HCT116 (cell line): ENCODE data around the gene WFDC1.

Source experiments
- ELF1 ChIP-seq: IDR thresholded peaks from 2 replicates; pipeline ENCODE4 v1.6.1; 2012; ENCODE audit warnings: low read depth, borderline replicate concordance
- EZH2 ChIP-seq: fragments of 200-600 bp; sonication (generic); IDR thresholded peaks from 2 replicates; pipeline ENCODE4 v1.6.1; 2017; ENCODE audit warnings: antibody characterized with exemption, mixed run types
- JUND ChIP-seq: IDR thresholded peaks from 2 replicates; pipeline ENCODE4 v1.6.1; 2012
- SIN3A ChIP-seq: IDR thresholded peaks from 2 replicates; pipeline ENCODE4 v1.6.1; 2012; ENCODE audit warnings: low read depth
- TCF7L2 ChIP-seq: IDR thresholded peaks from 2 replicates; pipeline ENCODE4 v1.7.0; 2011; ENCODE audit warnings: borderline replicate concordance, inconsistent platforms; ENCODE audit not compliant: insufficient read depth, insufficient read length; ENCODE audit errors: extremely low read depth
- TF ChIP-seq, protein P1 (sequence below), 3 experiments: fragments of 200-600 bp in 1 of 3; sonication (generic) in 1 of 3; IDR thresholded peaks in 2 of 3; conservative IDR thresholded peaks in 1 of 3; 2 replicates each; pipeline ENCODE4 v1.5.1; 2012 to 2017; ENCODE audit warnings: low read depth in 2 of 3, low read length in 2 of 3, antibody characterized with exemption in 1 of 3, borderline replicate concordance in 1 of 3, control low read depth in 1 of 3, mild to moderate bottlenecking in 1 of 3, mixed read lengths in 1 of 3, mixed run types in 1 of 3, moderate library complexity in 1 of 3; ENCODE audit not compliant: insufficient read depth in 1 of 3
- TF ChIP-seq, protein P2 (sequence below): IDR thresholded peaks from 2 replicates; pipeline ENCODE4 v1.6.1; 2012; ENCODE audit warnings: low read depth

DNA sequence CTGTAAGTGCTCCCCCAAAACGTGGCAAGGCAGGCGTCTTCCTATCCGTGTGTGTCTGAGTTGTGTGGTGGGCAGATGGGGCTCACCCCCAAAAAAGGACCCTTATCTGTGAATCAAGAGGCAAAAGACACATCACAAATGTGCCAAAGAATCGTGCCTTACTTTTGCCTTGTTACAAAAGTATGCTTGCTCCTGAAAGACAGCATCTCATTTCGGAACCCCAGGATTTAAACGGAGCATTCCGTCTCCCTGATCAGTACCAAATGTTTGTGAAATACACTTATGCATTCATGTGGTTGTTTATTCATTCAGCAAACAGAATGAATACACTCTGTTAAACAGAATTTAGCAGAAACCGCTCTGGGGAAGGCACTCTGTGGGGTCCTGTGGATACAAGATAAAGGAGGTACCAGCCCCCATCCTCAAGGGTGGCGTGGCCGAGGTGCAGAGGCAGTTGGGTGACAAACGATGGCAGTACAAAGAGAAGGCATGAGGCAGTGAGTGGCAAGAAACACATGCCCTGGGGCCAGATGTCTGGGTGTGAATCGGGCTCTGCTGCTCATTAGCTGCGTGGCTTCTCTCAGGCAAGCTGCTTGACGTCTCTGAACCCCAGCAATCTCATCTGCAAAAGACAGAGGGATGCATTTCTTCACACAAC, 654 bp downstream of the WFDC1 start:
- TF ChIP-seq, protein P1, sequence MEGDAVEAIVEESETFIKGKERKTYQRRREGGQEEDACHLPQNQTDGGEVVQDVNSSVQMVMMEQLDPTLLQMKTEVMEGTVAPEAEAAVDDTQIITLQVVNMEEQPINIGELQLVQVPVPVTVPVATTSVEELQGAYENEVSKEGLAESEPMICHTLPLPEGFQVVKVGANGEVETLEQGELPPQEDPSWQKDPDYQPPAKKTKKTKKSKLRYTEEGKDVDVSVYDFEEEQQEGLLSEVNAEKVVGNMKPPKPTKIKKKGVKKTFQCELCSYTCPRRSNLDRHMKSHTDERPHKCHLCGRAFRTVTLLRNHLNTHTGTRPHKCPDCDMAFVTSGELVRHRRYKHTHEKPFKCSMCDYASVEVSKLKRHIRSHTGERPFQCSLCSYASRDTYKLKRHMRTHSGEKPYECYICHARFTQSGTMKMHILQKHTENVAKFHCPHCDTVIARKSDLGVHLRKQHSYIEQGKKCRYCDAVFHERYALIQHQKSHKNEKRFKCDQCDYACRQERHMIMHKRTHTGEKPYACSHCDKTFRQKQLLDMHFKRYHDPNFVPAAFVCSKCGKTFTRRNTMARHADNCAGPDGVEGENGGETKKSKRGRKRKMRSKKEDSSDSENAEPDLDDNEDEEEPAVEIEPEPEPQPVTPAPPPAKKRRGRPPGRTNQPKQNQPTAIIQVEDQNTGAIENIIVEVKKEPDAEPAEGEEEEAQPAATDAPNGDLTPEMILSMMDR (IDR thresholded peaks at IDR 0.05 in 2 of 3, conservative IDR thresholded peaks at IDR 0.05 in 1 of 3; ENCODE audit: borderline replicate concordance in 1 of 3, insufficient read depth in 1 of 3, low read depth in 2 of 3, low read length in 2 of 3) = no peak
- TF ChIP-seq, protein P2, sequence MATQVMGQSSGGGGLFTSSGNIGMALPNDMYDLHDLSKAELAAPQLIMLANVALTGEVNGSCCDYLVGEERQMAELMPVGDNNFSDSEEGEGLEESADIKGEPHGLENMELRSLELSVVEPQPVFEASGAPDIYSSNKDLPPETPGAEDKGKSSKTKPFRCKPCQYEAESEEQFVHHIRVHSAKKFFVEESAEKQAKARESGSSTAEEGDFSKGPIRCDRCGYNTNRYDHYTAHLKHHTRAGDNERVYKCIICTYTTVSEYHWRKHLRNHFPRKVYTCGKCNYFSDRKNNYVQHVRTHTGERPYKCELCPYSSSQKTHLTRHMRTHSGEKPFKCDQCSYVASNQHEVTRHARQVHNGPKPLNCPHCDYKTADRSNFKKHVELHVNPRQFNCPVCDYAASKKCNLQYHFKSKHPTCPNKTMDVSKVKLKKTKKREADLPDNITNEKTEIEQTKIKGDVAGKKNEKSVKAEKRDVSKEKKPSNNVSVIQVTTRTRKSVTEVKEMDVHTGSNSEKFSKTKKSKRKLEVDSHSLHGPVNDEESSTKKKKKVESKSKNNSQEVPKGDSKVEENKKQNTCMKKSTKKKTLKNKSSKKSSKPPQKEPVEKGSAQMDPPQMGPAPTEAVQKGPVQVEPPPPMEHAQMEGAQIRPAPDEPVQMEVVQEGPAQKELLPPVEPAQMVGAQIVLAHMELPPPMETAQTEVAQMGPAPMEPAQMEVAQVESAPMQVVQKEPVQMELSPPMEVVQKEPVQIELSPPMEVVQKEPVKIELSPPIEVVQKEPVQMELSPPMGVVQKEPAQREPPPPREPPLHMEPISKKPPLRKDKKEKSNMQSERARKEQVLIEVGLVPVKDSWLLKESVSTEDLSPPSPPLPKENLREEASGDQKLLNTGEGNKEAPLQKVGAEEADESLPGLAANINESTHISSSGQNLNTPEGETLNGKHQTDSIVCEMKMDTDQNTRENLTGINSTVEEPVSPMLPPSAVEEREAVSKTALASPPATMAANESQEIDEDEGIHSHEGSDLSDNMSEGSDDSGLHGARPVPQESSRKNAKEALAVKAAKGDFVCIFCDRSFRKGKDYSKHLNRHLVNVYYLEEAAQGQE = no peak
- no peak for TF ChIP-seq ELF1
- no peak for TF ChIP-seq TCF7L2
- no peak for TF ChIP-seq JUND
- no peak for TF ChIP-seq EZH2
- TF ChIP-seq SIN3A = no peak
